NCI-H128 (cell line): ENCODE results near the gene ZNF787.
A peak's percentile ranks its signal among the peaks of the same experiment; 100 is the strongest.
"Not testable (repeated sequence)": the region's sequence is repeated elsewhere in the genome, so short reads cannot be mapped to it uniquely, and the experiment has no call there.

ENCODE experiments used
- DNase-seq: peaks from one replicate; lab custom pipeline; 2025; ENCODE audit not compliant: unreplicated experiment; lab: John Stamatoyannopoulos, UW

Gene ZNF787

GRCh38 chr19:56121180-56122167, at the start of gene ZNF787:
ZNF787 (minus strand) TSS chr19:56121295; CDS start chr19:56103217, 18,078 bp downstream.
- DNase-seq: peak; percentile 96

DNA sequence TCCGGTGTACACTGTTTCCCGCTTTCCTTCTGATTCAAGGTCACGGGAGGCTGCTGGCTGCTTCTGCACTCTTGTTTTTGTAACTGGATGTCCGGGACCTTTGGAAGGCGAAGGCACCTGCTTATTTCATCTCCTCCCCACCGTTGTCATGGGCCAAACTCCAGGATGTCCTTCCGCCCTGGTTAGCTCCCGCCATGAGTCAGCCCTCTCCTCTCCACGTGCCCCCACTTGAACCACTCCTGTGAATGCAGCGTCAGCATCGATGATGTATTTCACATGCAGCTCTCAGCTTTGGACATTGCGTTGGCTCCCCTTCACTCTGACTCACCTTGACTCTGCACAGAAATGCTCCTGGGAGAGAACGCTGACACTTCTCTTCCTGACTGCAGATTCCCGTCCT, 49.2 kb upstream of the ZNF787 start:
- no peak for DNase-seq

GRCh38 chr19:56167064-56167578, 46.0 kb upstream of the ZNF787 start:
- no peak for DNase-seq

DNA sequence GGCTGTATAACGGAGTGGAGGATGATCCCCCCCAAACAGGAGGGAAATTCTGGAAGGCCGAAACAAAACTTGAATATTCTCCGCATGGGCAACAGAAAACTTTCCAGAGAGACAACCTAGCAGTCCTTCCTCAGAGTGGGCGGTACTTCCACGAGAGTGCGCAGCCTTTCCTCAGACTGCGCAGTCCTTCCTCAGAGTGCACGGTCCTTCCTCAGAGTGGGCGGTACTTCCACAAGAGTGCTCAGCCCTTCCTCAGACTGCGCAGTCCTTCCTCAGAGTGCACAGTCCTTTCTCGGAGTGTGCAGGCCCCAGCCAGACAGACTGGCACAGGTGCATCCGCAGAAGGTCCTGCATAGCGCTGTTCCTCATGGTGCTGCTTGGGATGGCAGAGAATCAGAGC, 42.0 kb upstream of the ZNF787 start:
- no peak for DNase-seq

- no peak for DNase-seq
These were observed 41.2 kb upstream of the ZNF787 start for GRCh38 chr19:56162258-56162657.

DNA sequence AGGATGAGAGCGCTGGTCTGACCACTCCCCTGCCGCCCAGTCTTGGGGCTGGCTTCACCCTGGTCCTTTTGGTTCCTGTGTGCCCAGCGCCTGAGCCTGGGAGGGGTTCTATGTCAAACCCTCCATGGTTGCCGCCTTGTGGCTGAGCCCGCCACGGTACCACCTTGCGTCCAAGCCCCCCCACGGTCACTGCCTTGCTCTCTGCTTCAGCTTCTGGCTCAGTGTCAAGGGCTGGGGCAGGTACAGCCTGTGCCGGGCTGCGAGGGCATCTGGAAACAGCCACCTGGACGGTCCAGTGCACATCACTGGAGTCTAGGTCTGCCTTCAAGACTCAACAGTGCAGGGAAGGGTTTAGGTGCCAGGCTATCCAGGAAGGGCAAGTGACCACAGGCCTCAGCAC, 40.4 kb upstream of the ZNF787 start:
- no peak for DNase-seq

DNA sequence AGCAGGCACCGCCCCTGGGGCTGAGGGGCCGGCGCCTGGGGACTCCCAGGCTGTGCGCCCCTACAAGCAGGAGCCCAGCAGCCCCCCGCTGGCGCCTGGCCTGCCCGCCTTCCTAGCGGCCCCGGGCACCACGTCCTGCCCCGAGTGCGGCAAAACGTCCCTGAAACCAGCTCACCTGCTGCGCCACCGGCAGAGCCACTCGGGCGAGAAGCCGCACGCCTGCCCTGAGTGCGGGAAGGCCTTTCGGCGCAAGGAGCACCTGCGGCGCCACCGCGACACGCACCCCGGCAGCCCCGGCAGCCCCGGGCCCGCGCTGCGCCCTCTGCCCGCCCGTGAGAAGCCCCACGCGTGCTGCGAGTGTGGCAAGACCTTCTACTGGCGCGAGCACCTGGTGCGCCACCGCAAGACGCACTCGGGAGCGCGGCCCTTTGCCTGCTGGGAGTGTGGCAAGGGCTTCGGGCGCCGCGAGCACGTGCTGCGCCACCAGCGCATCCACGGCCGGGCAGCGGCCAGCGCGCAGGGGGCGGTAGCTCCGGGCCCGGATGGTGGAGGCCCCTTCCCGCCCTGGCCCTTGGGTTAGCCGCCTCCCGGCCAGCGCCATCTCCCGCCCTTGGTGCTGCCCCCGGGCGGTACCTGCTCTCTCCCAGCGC, 38.7 kb upstream of the ZNF787 start:
- no peak for DNase-seq

DNA sequence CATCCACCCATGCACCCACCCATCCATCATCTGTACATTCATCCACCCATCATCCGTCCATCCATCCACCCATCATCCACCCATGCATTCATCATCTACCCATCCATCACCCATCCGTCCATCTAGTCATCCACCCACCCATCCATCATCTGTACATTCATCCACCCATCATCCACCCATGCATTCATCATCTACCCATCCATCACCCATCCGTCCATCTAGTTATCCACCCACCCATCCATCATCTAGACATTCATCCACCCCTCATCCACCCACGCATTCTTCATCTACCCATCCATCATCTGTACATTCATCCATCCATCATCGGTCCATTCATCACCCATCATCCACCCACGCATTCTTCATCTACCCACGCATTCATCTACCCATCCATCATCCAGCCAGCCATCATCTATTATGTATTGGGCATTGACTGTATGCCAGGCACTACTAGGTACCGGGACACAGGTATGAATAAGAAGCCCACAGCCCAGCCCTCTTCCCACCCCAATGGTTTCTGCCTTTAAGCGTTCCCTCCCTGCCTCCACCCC, 38.0 kb upstream of the ZNF787 start:
- DNase-seq: no peak

DNA sequence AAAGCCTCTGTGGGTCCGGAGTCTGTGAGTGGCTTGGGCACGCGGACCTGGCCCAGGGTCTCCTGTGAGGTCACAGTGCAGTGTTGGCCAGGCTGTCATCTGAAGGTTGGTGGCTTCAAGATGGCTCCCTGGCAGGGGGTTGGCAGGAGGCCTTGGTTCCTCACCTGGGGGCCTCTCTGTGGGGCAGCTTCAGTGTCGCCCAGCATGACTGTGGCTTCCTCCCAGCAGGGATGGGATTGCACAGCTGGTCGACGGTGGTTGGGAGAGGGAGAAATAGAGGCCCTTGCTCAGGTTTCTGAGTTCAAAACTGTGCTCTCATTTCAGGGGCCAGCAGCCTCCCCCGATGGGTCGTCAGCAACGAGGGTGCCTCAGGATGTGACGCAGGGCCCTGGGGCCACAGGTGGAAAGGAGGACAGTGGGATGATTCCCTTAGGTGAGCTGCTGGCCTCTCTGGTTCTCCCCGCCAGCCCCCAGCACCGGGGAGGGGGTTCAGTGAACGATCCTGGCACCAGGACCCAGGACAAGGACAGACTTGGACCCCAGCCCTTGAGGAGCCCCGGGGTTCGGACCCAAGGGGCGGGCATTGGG, 37.2 kb upstream of the ZNF787 start:
- DNase-seq: no peak

DNA sequence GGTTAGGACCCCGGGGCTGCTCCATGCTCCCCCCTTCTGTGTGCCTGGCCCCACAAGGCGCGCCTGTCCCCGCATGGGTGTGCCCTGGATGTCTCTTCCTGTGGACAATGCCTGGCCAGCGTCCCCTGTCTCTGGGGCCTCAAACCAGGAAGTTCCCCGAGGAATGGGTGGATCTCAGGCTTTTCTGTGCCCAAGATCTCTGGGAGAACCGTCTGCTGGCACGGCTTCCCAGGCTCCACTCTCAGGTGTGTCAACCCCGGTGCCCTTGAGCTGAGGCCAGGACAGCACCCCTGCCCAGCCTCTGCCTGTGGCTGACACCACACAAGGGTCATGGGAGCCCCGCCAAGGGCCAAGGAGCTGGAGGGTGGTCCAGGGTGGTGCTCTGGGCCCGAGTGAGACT, 35.7 kb upstream of the ZNF787 start:
- no peak for DNase-seq

- no peak for DNase-seq
These were observed 34.1 kb upstream of the ZNF787 start for GRCh38 chr19:56155124-56155687.

DNA sequence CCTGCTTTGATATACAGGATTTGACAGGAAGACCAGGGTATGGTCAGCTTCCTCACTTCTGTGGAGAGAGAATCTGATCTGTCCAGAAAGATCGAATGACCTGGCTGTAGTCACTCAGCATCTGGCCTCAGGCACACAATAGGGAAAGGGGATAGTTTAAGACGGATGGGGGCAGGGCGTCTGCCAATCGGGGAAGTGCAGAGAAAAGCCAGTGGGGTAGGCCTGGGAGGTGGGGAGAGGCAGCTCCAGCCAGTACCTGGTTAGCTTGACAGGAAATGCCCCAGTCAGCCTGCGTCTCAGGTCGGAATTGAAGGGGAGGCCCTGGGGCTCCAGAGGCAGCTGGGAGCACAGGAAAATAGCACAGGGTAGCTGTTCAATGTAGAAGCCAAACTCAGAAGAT, 32.4 kb upstream of the ZNF787 start:
- DNase-seq: no peak

- no peak for DNase-seq
These were observed 31.5 kb upstream of the ZNF787 start for GRCh38 chr19:56152644-56153043.

DNA sequence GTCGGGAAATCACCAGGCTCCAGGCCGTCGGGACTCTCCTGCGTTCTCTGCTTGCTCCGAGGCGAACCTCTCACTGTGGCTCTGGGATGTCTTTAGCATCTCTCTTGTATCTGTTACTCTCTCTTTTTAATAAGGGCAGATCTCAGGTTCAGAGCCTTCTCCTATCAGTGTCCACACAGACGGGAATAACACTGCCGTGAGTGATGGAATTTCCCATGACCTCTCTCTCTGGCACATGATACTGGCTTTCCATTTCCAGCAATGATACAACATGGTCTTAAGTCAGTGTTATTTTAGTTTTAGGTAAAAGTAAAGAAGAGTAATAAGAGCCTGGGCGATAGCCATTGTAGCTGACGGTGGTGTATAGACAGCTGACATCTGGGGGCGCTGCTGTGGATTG, 29.3 kb upstream of the ZNF787 start:
- DNase-seq: no peak

- no peak for DNase-seq
These were observed 28.6 kb upstream of the ZNF787 start for GRCh38 chr19:56149656-56150038.

DNA sequence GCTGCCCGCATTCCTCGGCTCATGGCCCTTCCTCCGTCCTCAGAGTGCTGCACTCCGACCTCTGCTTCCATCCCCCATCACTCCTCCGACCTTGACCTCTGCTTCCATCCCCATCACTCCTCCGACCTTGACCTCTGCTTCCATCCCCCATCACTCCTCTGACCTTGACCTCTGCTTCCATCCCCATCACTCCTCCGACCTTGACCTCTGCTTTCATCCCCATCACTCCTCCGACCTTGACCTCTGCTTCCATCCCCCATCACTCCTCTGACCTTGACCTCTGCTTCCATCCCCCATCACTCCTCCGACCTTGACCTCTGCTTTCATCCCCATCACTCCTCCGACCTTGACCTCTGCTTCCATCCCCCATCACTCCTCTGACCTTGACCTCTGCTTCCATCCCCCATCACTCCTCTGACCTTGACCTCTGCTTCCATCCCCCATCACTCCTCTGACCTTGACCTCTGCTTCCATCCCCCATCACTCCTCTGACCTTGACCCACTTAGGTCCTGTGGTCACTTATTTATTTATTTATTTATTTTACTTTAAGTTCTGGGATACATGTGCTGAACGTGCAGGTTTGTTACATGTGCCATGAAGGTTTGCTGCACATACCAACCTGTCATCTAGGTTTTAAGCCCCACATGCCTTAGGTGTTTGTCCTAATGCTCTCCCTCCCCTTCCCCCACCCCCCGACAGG, 28.0 kb upstream of the ZNF787 start:
- DNase-seq: not testable (repeated sequence)

- no peak for DNase-seq
These were observed 27.0 kb upstream of the ZNF787 start for GRCh38 chr19:56148096-56148495.

GRCh38 chr19:56147307-56147706, 26.2 kb upstream of the ZNF787 start:
- DNase-seq: no peak

DNA sequence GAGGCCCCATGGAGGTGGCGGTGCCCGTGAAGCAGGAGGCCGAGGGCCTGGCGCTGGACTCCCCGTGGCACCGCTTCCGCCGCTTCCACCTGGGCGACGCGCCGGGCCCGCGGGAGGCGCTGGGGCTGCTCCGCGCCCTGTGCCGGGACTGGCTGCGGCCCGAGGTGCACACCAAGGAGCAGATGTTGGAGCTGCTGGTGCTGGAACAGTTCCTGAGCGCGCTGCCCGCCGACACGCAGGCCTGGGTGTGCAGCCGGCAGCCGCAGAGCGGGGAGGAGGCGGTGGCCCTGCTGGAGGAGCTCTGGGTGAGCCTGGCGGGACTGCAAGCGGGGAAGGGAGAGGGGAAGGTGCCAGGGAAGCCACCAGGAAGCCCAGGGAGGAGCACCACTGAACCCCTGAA, 25.8 kb upstream of the ZNF787 start:
- no peak for DNase-seq

- no peak for DNase-seq
These were observed 24.6 kb upstream of the ZNF787 start for GRCh38 chr19:56145698-56146097.
